AG09319 (cell line): Measurements from ENCODE around the gene RFNG.

Experiments
- DNase-seq: peaks from one replicate; pipeline ENCODE4 v3.0.0-alpha.2; 2010; ENCODE audit warnings: low read depth; ENCODE audit errors: extremely low read depth
- CTCF ChIP-seq: IDR thresholded peaks from 2 replicates; pipeline ENCODE4 v1.5.1; 2011; ENCODE audit warnings: low read depth, mild to moderate bottlenecking, inconsistent platforms, low read length, moderate library complexity

Gene RFNG

DNA sequence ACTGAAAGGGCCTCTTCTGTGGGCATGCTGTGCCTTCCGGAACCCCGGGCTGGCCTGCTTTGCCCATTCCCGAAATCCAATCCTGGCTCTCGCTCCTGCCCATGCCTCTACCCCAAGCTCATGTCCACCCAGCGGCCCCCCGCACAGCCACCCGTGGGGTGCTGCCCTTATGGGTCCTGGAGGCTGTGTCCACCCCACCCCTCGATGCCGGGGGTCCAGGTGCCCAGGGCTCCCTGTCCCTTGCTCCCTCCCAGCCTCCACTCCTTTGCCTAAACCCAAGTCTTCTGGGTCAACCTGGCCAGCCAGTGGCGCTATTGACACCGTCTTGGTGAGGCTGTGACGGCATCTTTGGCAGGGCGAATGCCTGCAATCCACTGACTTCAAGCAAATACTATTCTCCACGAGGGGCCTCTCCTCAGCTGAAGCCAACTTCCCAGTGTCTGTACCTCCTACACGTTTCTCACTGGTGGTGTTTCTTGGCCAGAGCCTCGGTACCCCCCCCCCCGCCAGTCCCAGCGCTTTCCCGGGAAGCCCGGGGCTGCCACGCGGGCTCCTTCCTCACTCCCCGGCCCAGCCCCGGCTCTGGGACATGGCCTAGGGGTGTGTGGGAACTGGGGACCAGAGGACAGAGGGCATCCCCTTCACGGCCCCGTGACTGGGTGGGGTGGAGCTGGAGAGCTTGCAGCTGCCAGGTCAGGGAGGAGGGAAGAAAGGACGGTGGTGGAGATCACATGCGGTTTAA is 26.2 kb upstream of the RFNG start:
- no peak for DNase-seq
- no peak for TF ChIP-seq CTCF

DNA sequence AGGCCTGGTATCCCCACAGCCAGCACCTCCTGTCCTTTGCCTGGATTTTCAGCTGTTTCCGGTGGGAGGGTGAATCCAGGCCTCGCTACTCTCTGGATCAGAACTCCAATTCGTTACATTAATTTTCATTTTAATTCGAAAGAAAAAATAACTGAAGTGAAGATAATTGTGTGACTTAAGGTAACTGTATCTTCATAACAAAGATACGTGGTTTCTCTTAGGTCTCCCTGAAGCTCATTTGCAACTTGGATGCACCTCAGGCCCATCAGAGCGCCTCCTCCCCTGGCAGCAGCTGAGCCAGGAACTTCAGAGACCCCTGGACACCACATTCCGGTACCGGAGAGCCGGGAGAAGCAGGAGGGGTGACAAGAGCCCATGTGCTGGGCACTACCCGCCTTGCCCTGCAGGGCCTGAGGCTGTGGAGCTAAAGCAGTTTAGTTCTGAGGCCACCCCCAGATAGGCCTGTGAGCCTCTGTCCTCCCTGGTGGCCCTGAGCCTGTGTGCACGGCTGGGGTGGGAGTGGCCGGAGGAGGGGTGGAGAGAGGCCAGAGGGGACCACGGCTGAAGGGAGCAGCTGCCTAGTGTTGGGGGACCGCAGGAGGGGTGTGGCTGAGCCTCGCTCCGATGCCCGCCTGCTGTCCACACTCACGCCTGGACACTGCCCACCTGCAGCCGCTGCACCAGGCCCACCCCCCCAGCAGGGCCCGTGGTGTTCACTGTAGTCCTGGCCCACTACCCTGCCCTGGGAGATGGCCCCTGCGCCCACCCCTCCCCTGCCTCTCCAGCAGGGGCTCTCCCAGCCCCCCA is 25.4 kb upstream of the RFNG start:
- no peak for TF ChIP-seq CTCF

DNA sequence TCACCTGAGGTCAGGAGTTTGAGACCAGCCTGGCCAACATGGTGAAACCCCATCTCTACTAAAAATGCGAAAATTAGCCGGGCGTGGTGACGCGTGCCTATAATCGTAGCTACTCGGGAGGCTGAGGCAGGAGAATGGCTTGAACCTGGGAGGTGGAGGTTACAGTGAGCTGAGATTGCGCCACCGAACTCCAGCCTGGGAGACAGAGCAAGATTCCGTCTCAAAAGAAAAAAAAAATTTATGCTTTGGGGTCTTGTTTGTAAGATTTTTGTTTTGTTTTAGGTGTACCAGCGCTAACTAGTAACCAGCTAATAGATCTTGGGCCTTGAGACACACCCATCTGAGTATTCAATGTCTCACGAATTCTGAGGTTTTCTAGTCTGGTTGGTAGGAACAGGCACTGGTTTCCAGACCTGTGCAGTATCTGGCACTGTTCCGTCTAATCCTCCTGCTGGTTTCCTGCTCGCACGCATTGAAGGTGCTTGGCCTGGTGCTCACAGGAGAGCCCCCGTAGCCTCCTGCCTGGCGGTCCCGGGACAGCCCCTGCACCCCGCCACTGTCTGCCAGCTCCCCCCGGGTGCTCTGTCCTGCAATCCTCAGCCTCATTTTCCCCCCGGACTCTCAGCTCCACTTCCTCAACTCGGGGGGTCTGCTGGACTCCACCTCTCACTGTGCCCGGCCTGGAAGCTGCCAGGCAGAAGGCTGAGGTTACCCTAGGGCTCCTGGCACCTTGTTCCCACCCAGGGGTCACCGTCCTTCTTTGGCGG is 24.6 kb upstream of the RFNG start:
- DNase-seq: no peak
- no peak for TF ChIP-seq CTCF

More for the DNA sequence above, 25.4 kb upstream of the RFNG start:
- DNase-seq: no peak

GRCh38 chr17:82073446-82073845 is 21.8 kb upstream of the RFNG start:
- no peak for TF ChIP-seq CTCF
- DNase-seq: no peak

DNA sequence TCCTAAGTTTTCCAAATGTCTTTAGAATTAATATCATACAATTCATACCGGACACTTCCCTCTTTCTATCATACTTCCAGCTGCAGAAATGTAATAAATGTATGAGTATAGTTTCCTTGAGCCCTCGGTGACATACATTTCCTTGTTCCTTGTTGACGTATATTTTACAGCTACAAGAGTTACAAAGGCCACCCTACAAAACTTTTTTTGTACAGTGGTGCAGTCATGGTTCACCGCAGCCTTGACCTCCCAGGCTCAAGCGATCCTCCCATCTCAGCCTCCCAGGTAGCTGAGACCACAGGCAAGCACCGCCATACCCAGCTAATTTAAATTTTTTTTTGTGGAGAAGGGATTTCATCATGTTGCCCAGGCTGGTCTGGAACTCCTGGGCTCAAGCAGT is 21.2 kb upstream of the RFNG start:
- TF ChIP-seq CTCF: no peak
- DNase-seq: no peak

DNA sequence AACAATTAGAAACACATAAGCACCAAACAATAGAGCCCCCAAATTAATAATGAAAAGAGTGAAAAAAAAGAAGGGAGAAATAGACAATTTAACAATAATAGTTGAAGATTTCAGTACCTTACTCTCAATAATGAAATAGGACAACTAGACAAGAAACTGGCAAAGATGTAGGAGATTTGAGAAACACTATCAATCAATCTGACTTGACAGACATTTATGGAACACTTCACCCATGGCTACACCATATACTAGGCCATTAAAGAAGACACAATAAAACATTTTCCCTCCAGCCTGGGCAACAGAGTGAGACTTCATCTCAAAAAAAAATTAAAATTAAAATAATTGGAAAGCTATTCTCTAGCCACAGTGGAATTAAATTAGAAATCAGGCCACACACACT is 19.0 kb upstream of the RFNG start:
- DNase-seq: no peak
- no peak for TF ChIP-seq CTCF
